GM18873 (cell line): ENCODE results near the gene GIT1.

Source experiments
- ATAC-seq: cut with Tn5 transposase; IDR thresholded peaks from one replicate; pipeline ENCODE4 v1.9.1; 2021; ENCODE audit warnings: mild to moderate bottlenecking, moderate library complexity, moderate number of reproducible peaks; ENCODE audit not compliant: unreplicated experiment, low FRiP score

GIT1 gene

GRCh38 chr17:29533976-29534375 lies 55.5 kb downstream of the GIT1 start:
- ATAC-seq = no peak

- no peak for ATAC-seq
Measured at GRCh38 chr17:29526322-29526721, 63.1 kb downstream of the GIT1 start.

GRCh38 chr17:29524692-29525091 lies 64.8 kb downstream of the GIT1 start:
- ATAC-seq = no peak
